B cell (primary cell): ENCODE data around the gene TEDC1. TPM values are rescaled to one million over a fixed set of nuclear protein-coding genes. Genes with fewer than 3 reads are reported as not detected.
A peak's percentile ranks its signal among the peaks of the same experiment; 100 is the strongest.

Experiments used
- ATAC-seq: fragments of 200-7000 bp; cut with Tn5 transposase; one replicate; pipeline ENCODE4 v1.10.0; 2021; ENCODE audit warnings: low read depth, mild to moderate bottlenecking, moderate number of reproducible peaks, moderate library complexity
- CTCF ChIA-PET: fragments of 350-600 bp; sonication (Branson Sonifier 250); formaldehyde crosslinking; loops from one replicate; lab custom pipeline; 2021; ENCODE audit warnings: antibody characterized with exemption, inconsistent platforms; lab: Charles Lee
- POLR2A ChIA-PET: fragments of 350-600 bp; sonication (Branson Sonifier 250); formaldehyde crosslinking; loops from one replicate; lab custom pipeline; 2021; ENCODE audit warnings: antibody characterized with exemption; lab: Charles Lee
- DNase-seq: peaks from one replicate; pipeline ENCODE4 v3.0.0; 2013
- H2AFZ ChIP-seq: 2 replicates; pipeline ENCODE4 v1.6.1; 2012; ENCODE audit warnings: mild to moderate bottlenecking, low read depth, low read length; ENCODE audit not compliant: insufficient read depth, poor library complexity, severe bottlenecking
- H3K27ac ChIP-seq, 2 donors: 1 replicate in 1 of 2; 2 replicates in 1 of 2; pipeline ENCODE4 v1.5.1; 2012 to 2013; ENCODE audit warnings: low read length in 2 of 2, mild to moderate bottlenecking in 2 of 2, moderate library complexity in 1 of 2
- H3K27me3 ChIP-seq, 4 experiments: fragments of 200-600 bp in 1 of 4; sonication (generic) in 1 of 4; replicated peaks in 1 of 4; 1 replicate in 2 of 4; 2 replicates in 2 of 4; pipeline versions ENCODE4 v1.6.1 to v1.7.0; 2013 to 2016; ENCODE audit warnings: low read length in 3 of 4, mild to moderate bottlenecking in 2 of 4, mixed read lengths in 1 of 4, moderate library complexity in 1 of 4; ENCODE audit not compliant: insufficient read depth in 4 of 4, control insufficient read depth in 3 of 4; ENCODE audit errors: control extremely low read depth in 1 of 4
- H3K36me3 ChIP-seq, 2 experiments: replicated peaks in 1 of 2; 1 replicate in 1 of 2; 2 replicates in 1 of 2; pipeline versions ENCODE4 v1.6.1 to v1.7.1; 2013; ENCODE audit warnings: low read length in 1 of 2; ENCODE audit not compliant: insufficient read depth in 2 of 2, control insufficient read depth in 1 of 2; ENCODE audit errors: control extremely low read depth in 1 of 2, extremely low read depth in 1 of 2
- H3K4me1 ChIP-seq, 2 donors: fragments of 200-600 bp in 1 of 2; sonication (generic) in 1 of 2; 1 replicate in 1 of 2; 2 replicates in 1 of 2; pipeline versions ENCODE4 v1.5.1 to v1.6.1; 2013 to 2017; ENCODE audit warnings: low read length in 2 of 2; ENCODE audit not compliant: control insufficient read depth in 2 of 2, insufficient read depth in 2 of 2
- H3K4me2 ChIP-seq: replicated peaks from 2 replicates; pipeline ENCODE3; 2012; ENCODE audit warnings: mild to moderate bottlenecking, low read depth, low read length; ENCODE audit not compliant: poor library complexity, severe bottlenecking
- H3K4me3 ChIP-seq, 5 experiments: fragments of 200-600 bp in 1 of 5; sonication (generic) in 1 of 5; 1 replicate in 3 of 5; 2 replicates in 2 of 5; pipeline versions ENCODE4 v1.5.1 to v1.7.0; 2011 to 2016; ENCODE audit warnings: low read length in 4 of 5, mild to moderate bottlenecking in 4 of 5, low read depth in 2 of 5, control low read depth in 1 of 5, moderate library complexity in 1 of 5; ENCODE audit not compliant: insufficient read depth in 1 of 5; ENCODE audit errors: control extremely low read depth in 1 of 5, extremely low read depth in 1 of 5
- H3K79me2 ChIP-seq: fragments of 200-600 bp; sonication (generic); one replicate; pipeline ENCODE4 v1.6.0; 2016; ENCODE audit warnings: low read length; ENCODE audit not compliant: control insufficient read depth, insufficient read depth
- H3K9ac ChIP-seq: fragments of 200-600 bp; sonication (generic); 2 replicates; pipeline ENCODE4 v1.6.1; 2017; ENCODE audit warnings: mild to moderate bottlenecking, low read length, moderate library complexity
- H3K9me3 ChIP-seq, 3 donors: one replicate each; pipeline versions ENCODE4 v1.6.1 to v1.7.1; 2013; ENCODE audit warnings: low read length in 2 of 3; ENCODE audit not compliant: control insufficient read depth in 2 of 3, insufficient read depth in 1 of 3; ENCODE audit errors: control extremely low read depth in 1 of 3
- H4K20me1 ChIP-seq: 2 replicates; pipeline ENCODE4 v1.6.0; 2012; ENCODE audit warnings: mild to moderate bottlenecking, low read length; ENCODE audit not compliant: insufficient read depth, control insufficient read depth, poor library complexity, severe bottlenecking
- H3K27ac Mint-ChIP-seq: one replicate; pipeline ENCODE4 v1.8.0; 2021; ENCODE audit warnings: mixed read lengths
- H3K27me3 Mint-ChIP-seq: one replicate; pipeline ENCODE4 v1.8.0; 2021; ENCODE audit warnings: mixed read lengths
- H3K4me1 Mint-ChIP-seq: one replicate; pipeline ENCODE4 v1.8.0; 2021; ENCODE audit warnings: mixed read lengths
- H3K4me3 Mint-ChIP-seq: one replicate; pipeline ENCODE4 v1.8.0; 2021; ENCODE audit warnings: mixed read lengths
- H3K9me3 Mint-ChIP-seq: one replicate; pipeline ENCODE4 v1.8.0; 2022; ENCODE audit warnings: mixed read lengths; ENCODE audit not compliant: insufficient read depth
- CTCF ChIP-seq: fragments of 200-600 bp; IDR thresholded peaks from one replicate; pipeline ENCODE4 v1.8.0; 2022; ENCODE audit warnings: antibody characterized with exemption, mild to moderate bottlenecking
- EZH2 ChIP-seq: IDR thresholded peaks from 2 replicates; pipeline ENCODE4 v1.6.1; 2012; ENCODE audit warnings: borderline replicate concordance, low read depth, mild to moderate bottlenecking, moderate library complexity, low read length; ENCODE audit not compliant: insufficient read depth, poor library complexity, severe bottlenecking
- WGBS: methylation state at CpG from one replicate; pipeline ENCODE4 v1.1.5; 2013; ENCODE audit warnings: missing lambda C conversion rate; ENCODE audit not compliant: insufficient coverage; 5-methylcytosine and 5-hydroxymethylcytosine counted together
- intact Hi-C: fragments of 100-400 bp; cut with micrococcal nuclease; formaldehyde crosslinking; loops from one replicate; pipeline ENCODE4 v1.10.0; 2022
- polyA plus RNA-seq: library from polyadenylated mRNA; depleted of rRNA; stranded (reverse); fragments of >200 nt; gene quantifications from 2 replicates; pipeline ENCODE4 v1.2.3, GENCODE V29; 2012
- total RNA-seq, 2 donors: library from RNA; stranded (reverse); fragments of 120-200 nt in 1 of 2; gene quantifications; 1 replicate in 1 of 2; 2 replicates in 1 of 2; pipeline versions ENCODE4 v1.2.3 to v1.2.4, GENCODE V29; 2013 to 2022

Gene TEDC1
- total and polyA plus RNA-seq, 2 donors (not counting 1 experiment from before 2014, with no cell fraction given): 19.7 to 22.2 TPM

GRCh38 chr14:105481886-105482457 lies 9.1 kb upstream of the TEDC1 start:
- intact Hi-C loops: loop anchor here (1.0 to 10.0 kb wide), 2 partner anchors 8 to 417 kb away; partner anchors contain the start of gene GPR132
- peak overlapping the region; percentile 100 for H3K27ac Mint-ChIP-seq
- Histone ChIP-seq H3K4me3 (peak overlapping the region in 3 of 5 experiments; percentile 49 to 66 (median 54)), H3K4me2 (peak overlapping the region; percentile 100), H2AFZ (no peak overlapping the region), H3K27ac (peak overlapping the region; percentile 93 to 99), H4K20me1 (no peaks in the 10 kb centered on the region), H3K9ac (peak overlapping the region; percentile 89), H3K79me2 (no peaks in the 10 kb centered on the region), H3K4me1 (peaks cover 59 to 88% of the 10 kb centered on the region in 2 donors), H3K27me3 (peaks cover 0 to 5% (median under 1%) of the 10 kb centered on the region in 4 experiments), H3K36me3 (no peaks in the 10 kb centered on the region), H3K9me3 (peaks cover 0 to 16% (median 0%) of the 10 kb centered on the region in 3 donors)
- TF ChIP-seq CTCF (no peak), EZH2 (no peak)
- ChIA-PET POLR2A (interaction anchor here (0.5 to 2.7 kb wide), 8 partner anchors 8 to 181 kb away, joined by 3 to 39 read pairs (median 4); partner anchors contain the start of gene BRF1), CTCF (interaction anchor here (1.4 to 7.3 kb wide), 9 partner anchors 9 to 193 kb away, joined by 5 to 121 read pairs (median 8); partner anchors contain the start of genes BRF1 and TEDC1)
- 3% methylated on average over 17 of the region's 18 CpGs for WGBS
- ATAC-seq (peak; percentile 51), DNase-seq (peak; percentile 99)
- peaks cover 67% of the 10 kb centered on the region for H3K4me1 Mint-ChIP-seq
- H3K4me3 Mint-ChIP-seq: peak overlapping the region; percentile 88
- H3K27me3 Mint-ChIP-seq: no peaks in the 10 kb centered on the region
- no peaks in the 10 kb centered on the region for H3K9me3 Mint-ChIP-seq
